ENCODE measurements around the gene ACVRL1. TPM values are rescaled to one million over a fixed set of nuclear protein-coding genes. Genes with fewer than 3 reads are reported as not detected.

Gene ACVRL1
- total RNA-seq, 4 donors from 2014 or later, result 77.4 to 133 (median 118) TPM

GRCh38 chr12:51873251-51873994, 33.9 kb upstream of the ACVRL1 start:
- Histone ChIP-seq H3K4me3 (no peak overlapping the region), H3K27ac (no peak overlapping the region), H3K36me3 (no peaks in the 10 kb centered on the region), H3K4me1 (peaks cover 0 to 17% (median 9%) of the 10 kb centered on the region in 3 donors), H3K9me3 (no peaks in the 10 kb centered on the region), H3K27me3 (peaks cover 52% of the 10 kb centered on the region)
- no peak for TF ChIP-seq POLR2AphosphoS5 (IDR thresholded peaks at IDR 0.05)
- TF ChIP-seq CTCF (IDR thresholded peaks at IDR 0.05), result no peak
- no peak for TF ChIP-seq EP300 (IDR thresholded peaks at IDR 0.05)
- no peak for TF ChIP-seq POLR2A (IDR thresholded peaks at IDR 0.05)
- ATAC-seq, result no peak
- WGBS, 2 donors (ENCODE audit: low coverage in 1 of 2), result 60 to 92% methylated on average over 1 to 2 of the region's 8 CpGs

- whole genome bisulfite sequencing, 2 donors (ENCODE audit: low coverage in 1 of 2), result 47 to 80% methylated on average over 2 to 5 of the region's 8 CpGs
- TF ChIP-seq POLR2A (IDR thresholded peaks at IDR 0.05) (no peak), EP300 (IDR thresholded peaks at IDR 0.05) (no peak), CTCF (IDR thresholded peaks at IDR 0.05) (no peak), POLR2AphosphoS5 (IDR thresholded peaks at IDR 0.05) (no peak)
- Histone ChIP-seq H3K36me3 (no peaks in the 10 kb centered on the region), H3K4me1 (peaks cover 0 to 11% (median 6%) of the 10 kb centered on the region in 3 donors), H3K27me3 (peaks cover 46% of the 10 kb centered on the region), H3K4me3 (no peak overlapping the region), H3K9me3 (no peaks in the 10 kb centered on the region), H3K27ac (no peak overlapping the region)
- ATAC-seq, result no peak
Measured at GRCh38 chr12:51874000-51874399, 33.3 kb upstream of the ACVRL1 start.

- Histone ChIP-seq H3K27ac (no peak overlapping the region), H3K9me3 (no peaks in the 10 kb centered on the region), H3K4me1 (peaks cover 0 to 7% (median 1%) of the 10 kb centered on the region in 3 donors), H3K4me3 (no peak overlapping the region), H3K27me3 (peaks cover 41% of the 10 kb centered on the region), H3K36me3 (no peaks in the 10 kb centered on the region)
- TF ChIP-seq EP300 (IDR thresholded peaks at IDR 0.05), result no peak
- no peak for TF ChIP-seq POLR2A (IDR thresholded peaks at IDR 0.05)
- no peak for TF ChIP-seq POLR2AphosphoS5 (IDR thresholded peaks at IDR 0.05)
- no peak for TF ChIP-seq CTCF (IDR thresholded peaks at IDR 0.05)
- ATAC-seq, result no peak
- 83 to 85% methylated on average over 4 of the region's 4 CpGs for WGBS, 2 donors (ENCODE audit: low coverage in 1 of 2)
Measured at GRCh38 chr12:51874486-51874885, 32.8 kb upstream of the ACVRL1 start.

GRCh38 chr12:51879102-51879501, 28.2 kb upstream of the ACVRL1 start:
- Histone ChIP-seq H3K4me3 (no peak overlapping the region), H3K4me1 (no peaks in the 10 kb centered on the region), H3K36me3 (no peaks in the 10 kb centered on the region), H3K27ac (no peak overlapping the region), H3K27me3 (peaks cover 13% of the 10 kb centered on the region), H3K9me3 (no peaks in the 10 kb centered on the region)
- whole genome bisulfite sequencing, 2 donors (ENCODE audit: low coverage in 1 of 2), result 79 to 94% methylated on average over 2 to 3 of the region's 3 CpGs
- TF ChIP-seq POLR2A (IDR thresholded peaks at IDR 0.05) (no peak), EP300 (IDR thresholded peaks at IDR 0.05) (no peak), POLR2AphosphoS5 (IDR thresholded peaks at IDR 0.05) (no peak), CTCF (IDR thresholded peaks at IDR 0.05) (no peak)
- ATAC-seq, result no peak

GRCh38 chr12:51883295-51883694, 24.0 kb upstream of the ACVRL1 start:
- peaks cover 21% of the 10 kb centered on the region for H3K27me3 ChIP-seq
- H3K4me3 ChIP-seq, result no peak overlapping the region
- no peaks in the 10 kb centered on the region for H3K36me3 ChIP-seq
- H3K9me3 ChIP-seq, result no peaks in the 10 kb centered on the region
- peaks cover 0 to 18% (median 0%) of the 10 kb centered on the region in 3 donors for H3K4me1 ChIP-seq
- no peak for ATAC-seq
- 60% methylated on average over 1 of the region's 1 CpG; no CpG with 5 or more reads in 1 of the 2 donors for WGBS, 2 donors (ENCODE audit: low coverage in 1 of 2)
- no peak overlapping the region for H3K27ac ChIP-seq
- no peak for TF ChIP-seq POLR2AphosphoS5 (IDR thresholded peaks at IDR 0.05)
- no peak for TF ChIP-seq POLR2A (IDR thresholded peaks at IDR 0.05)
- TF ChIP-seq EP300 (IDR thresholded peaks at IDR 0.05), result no peak
- TF ChIP-seq CTCF (IDR thresholded peaks at IDR 0.05), result no peak
